ENCODE data around the gene CHN1.
A peak's percentile ranks its signal among the peaks of the same experiment; 100 is the strongest.

CHN1 gene

DNA sequence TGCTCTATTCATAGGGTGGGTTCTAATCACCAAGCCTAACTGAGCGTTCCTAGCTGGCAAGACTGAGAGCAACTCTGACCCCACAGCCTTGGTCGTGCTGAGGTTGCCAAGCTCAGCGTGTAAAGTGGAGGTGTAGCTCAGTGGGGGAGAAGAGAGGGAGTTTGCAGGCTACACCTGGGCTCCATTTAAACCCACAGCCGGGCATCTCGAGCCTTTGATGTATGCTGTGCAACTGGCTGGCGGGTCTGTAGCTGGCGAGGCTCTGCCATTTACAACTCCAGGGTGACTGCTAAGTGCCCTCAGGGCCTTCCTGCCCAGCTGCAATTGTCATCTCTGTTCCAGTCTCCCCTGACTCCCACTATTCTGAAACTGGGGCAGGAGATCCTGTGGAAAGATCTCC lies 220.9 kb downstream of the CHN1 start:
- H3K4me3 Mint-ChIP-seq = no peak overlapping the region
- peaks cover 23% of the 10 kb centered on the region for H3K4me1 Mint-ChIP-seq (ENCODE audit: low read depth)
- no peaks in the 10 kb centered on the region for H3K9me3 Mint-ChIP-seq (ENCODE audit: low read depth)
- no peaks in the 10 kb centered on the region for H3K27me3 Mint-ChIP-seq
- H3K27ac Mint-ChIP-seq = peak overlapping the region; percentile 13
- no peaks in the 10 kb centered on the region for H3K36me3 Mint-ChIP-seq

DNA sequence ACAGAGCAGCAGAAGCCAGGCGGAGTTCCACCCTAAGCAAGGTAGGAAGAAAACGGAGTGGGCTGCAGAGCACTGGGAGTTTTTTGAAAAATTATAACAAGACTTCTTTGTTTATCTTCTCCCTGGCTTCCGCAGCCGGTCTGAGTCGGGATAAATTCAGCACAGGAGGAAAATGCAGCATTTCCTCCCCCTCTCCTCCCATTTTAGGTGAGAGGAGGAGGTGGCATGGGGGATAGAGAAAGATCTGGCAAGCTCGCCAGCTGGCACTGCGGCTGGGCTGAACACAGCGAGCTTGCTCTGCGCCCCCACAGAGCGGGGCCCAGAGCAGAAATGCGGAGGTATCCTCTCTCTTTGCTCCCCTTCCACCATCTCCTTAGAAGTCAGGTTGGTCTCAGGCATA lies 223.2 kb downstream of the CHN1 start:
- Mint-ChIP-seq H3K27me3 (no peaks in the 10 kb centered on the region), H3K36me3 (no peaks in the 10 kb centered on the region), H3K4me1 (ENCODE audit: low read depth) (peaks cover 37% of the 10 kb centered on the region), H3K9me3 (ENCODE audit: low read depth) (no peaks in the 10 kb centered on the region), H3K4me3 (no peak overlapping the region), H3K27ac (no peak overlapping the region)

DNA sequence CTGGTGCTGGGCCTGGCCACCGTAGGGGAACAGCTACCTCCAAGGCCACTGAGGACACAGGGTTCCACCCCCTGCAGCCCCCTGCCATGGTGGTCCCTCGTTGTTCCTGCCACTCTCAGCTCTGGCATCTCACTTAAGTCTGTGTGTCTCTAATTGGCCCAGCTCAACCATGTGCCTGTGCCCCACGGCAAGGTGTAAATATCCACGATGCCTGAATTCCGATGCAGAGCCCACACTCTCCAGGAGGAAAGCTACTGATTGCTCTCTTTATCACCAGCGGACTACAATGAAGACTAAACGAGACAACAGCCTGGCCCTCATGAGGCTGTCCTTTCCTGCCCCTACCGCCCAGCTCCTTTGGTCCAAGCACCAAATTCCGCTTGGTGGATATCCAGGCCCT lies 223.9 kb downstream of the CHN1 start:
- Mint-ChIP-seq H3K27me3 (no peaks in the 10 kb centered on the region), H3K27ac (no peak overlapping the region), H3K9me3 (ENCODE audit: low read depth) (no peaks in the 10 kb centered on the region), H3K4me1 (ENCODE audit: low read depth) (peaks cover 41% of the 10 kb centered on the region), H3K36me3 (no peaks in the 10 kb centered on the region), H3K4me3 (no peak overlapping the region)

DNA sequence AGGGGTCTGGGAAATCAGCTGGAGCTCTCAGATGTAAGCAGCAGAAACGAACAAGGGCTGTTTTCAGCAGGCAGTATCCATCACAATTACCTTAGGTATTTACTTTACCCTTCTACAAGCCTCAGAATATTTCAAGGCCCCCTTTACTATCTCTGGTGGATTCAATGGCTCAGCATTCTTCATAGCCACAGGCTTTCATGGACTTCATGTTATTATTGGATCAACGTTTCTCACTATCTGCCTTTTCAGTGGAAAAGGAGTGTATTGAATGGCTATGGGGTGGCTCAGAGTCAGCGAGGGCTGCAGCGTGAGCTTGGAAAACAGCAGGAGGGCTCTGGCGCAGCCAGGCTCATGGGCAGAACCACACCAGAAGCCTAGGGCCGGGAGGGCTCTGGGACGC lies 224.3 kb downstream of the CHN1 start:
- no peak overlapping the region for H3K4me3 Mint-ChIP-seq
- no peak overlapping the region for H3K27ac Mint-ChIP-seq
- H3K4me1 Mint-ChIP-seq (ENCODE audit: low read depth) = peaks cover 45% of the 10 kb centered on the region
- H3K9me3 Mint-ChIP-seq (ENCODE audit: low read depth) = no peaks in the 10 kb centered on the region
- no peaks in the 10 kb centered on the region for H3K36me3 Mint-ChIP-seq
- H3K27me3 Mint-ChIP-seq = no peaks in the 10 kb centered on the region

DNA sequence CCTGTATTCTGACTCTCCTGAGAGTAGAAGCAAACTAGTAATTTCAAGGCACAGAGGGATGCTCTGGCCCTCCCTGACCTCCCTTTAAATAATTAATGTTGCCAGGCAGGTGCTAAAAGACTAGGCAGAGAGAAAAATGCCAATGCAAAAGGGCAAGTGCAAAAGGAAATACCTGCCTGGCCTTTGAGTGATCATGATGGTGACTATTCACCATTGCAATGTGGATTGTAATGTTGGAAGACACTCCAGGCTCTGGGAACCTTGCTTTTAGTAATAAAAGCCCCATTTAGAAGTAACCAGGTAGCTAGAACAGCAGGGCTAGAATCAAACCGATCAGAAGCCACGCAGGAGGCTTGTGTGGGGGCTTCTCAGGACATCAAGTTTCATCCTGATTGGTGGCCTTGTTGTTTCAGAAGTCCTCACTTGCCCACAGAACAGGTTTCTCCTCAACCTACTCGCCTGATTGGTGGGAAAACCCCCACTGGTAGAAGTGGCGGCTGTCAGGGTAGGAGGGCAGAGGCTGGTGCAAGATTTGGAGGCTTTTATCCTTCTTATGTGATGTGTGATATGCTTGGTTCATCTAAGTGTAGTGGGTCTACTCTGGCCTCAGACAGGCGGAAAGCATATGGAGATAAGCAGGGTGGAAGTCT lies 224.9 kb downstream of the CHN1 start:
- Mint-ChIP-seq H3K4me1 (ENCODE audit: low read depth) (peaks cover 51% of the 10 kb centered on the region), H3K4me3 (no peak overlapping the region)

DNA sequence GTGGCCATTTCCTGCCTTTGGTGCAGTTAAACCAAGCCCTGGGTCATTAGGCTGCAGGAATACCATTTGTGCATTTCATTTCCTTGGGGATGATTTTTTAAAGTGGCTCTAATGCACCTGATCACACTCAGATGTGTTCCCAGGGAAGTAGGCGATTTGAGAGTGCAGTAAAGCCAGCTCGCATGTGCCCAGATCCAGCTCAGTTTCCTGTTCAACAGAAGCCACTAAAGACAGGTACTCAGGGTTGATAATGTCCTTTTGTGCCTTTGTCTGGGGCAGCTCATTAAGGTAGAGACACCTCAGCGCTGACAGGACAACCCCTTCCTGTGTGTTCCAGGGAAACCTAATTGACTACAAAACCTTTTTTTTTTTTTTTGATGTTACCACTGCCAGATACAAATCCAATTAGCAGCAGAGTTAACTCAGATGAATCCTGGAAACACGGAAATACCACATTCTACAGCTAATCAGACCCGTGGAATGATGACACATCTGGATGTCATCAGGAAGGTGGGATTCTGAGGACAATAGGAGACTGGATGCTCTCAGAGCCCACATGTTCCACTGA lies 225.7 kb downstream of the CHN1 start:
- Mint-ChIP-seq H3K36me3 (no peaks in the 10 kb centered on the region), H3K27me3 (no peaks in the 10 kb centered on the region), H3K9me3 (ENCODE audit: low read depth) (no peaks in the 10 kb centered on the region), H3K4me3 (peak overlapping the region; percentile 33), H3K27ac (peak overlapping the region; percentile 92), H3K4me1 (ENCODE audit: low read depth) (peaks cover 51% of the 10 kb centered on the region)

More for the DNA sequence above, 224.9 kb downstream of the CHN1 start:
- peak overlapping the region; percentile 18 for H3K27ac Mint-ChIP-seq
- H3K9me3 Mint-ChIP-seq (ENCODE audit: low read depth) = no peaks in the 10 kb centered on the region
- H3K27me3 Mint-ChIP-seq = no peaks in the 10 kb centered on the region
- H3K36me3 Mint-ChIP-seq = no peaks in the 10 kb centered on the region

DNA sequence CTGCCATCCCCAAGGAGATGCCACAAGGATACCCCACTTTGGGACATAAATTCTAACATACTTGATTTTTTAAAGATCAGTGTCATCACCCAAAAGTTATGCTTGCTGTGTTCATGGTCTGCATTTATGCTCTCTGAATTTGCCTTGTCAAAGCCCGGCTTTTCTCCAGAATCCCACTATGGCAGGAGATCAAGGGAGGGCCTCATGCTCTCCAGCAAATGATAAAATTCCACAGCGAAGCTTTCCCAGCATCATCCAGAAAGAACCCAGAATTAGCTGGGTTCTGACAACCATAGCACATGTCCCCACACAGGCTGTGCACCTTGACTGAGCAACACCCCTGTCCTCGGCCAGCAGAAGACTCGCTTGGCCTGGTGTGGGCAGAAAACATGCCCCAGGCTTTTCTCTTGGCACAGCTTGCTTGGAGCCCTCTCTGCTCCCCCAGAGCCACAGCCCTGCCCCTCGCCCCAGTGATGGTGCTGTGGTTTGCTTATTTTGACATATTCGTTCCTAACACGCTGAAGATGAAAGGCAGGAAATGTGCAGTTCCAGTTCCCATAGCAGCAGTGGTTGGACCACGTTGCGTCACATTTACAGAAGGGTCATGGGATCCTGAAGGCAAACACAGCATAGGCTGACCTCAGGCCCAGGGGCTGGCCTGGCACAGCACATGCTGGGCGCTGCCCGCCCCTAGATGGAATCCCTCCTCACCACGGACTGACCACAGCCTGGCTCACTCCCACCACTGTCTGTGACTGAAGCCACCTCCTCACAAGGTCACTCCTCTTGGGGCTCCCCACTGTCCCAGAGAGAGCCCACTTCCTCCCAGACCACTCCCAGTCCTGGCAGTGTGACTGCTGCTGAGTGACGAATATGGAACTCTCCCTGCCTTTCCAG lies 226.8 kb downstream of the CHN1 start:
- no peaks in the 10 kb centered on the region for H3K36me3 Mint-ChIP-seq
- peak overlapping the region; percentile 33 for H3K4me3 Mint-ChIP-seq
- H3K27ac Mint-ChIP-seq = peak overlapping the region; percentile 92
- no peaks in the 10 kb centered on the region for H3K27me3 Mint-ChIP-seq
- H3K9me3 Mint-ChIP-seq (ENCODE audit: low read depth) = no peaks in the 10 kb centered on the region
- peaks cover 51% of the 10 kb centered on the region for H3K4me1 Mint-ChIP-seq (ENCODE audit: low read depth)

DNA sequence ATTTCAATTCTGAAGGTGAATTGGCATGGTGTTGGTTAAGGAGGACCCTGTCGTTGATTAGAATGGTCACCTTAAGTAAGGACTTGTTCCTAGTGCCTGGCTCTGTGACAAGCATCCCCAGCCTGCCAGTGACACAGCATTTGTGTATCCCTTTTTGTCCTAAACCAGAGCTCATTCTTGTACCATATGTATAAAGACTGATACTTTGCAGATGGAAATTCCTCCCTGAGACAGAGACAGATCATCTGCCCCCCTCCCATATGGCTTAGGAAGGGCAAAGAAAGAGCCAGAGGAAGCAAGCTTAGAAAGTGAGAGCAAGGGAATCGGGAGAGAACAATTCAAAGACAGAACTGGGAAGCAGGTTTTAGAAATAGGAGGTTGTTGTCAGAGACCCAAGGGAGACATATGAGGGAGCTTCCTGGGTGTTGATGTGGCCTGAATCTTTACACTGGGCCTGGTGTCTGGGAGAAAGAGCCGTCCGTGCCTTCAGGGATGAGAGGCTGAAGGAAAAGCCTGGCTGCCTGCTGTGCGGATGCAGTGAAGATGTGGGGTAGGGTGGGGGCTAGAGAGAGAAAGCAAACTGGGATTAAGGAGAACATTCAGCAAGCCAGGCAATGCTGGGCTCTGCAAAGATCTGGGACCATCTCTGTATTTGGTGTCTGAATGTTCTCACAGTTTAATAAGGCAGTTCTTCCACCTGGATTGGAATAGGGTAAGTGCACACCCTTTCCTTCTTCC lies 227.7 kb downstream of the CHN1 start:
- H3K4me3 Mint-ChIP-seq = peak overlapping the region; percentile 33

DNA sequence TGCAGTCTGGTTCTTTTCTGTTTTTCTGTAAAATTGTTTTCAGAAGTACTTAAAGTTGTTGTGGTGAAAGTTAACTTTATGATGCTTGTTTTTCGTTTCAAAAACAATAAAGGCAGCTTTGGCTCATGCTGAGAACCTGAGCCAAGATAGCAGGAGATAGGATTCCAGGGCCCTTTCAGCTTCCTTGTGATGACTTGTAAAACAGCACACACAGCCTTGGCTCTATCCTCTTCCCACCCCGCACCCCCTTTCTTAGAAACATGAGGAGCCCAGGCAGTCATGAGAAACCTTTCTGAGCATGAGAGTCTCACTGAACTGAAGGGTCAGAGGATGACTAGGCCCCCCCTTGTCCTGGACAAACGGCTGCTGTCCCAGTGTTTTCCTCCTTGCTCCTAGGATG lies 228.5 kb downstream of the CHN1 start:
- H3K4me3 Mint-ChIP-seq = no peak overlapping the region
- H3K36me3 Mint-ChIP-seq = no peaks in the 10 kb centered on the region
- H3K9me3 Mint-ChIP-seq (ENCODE audit: low read depth) = no peaks in the 10 kb centered on the region
- H3K27ac Mint-ChIP-seq = no peak overlapping the region
- H3K27me3 Mint-ChIP-seq = no peaks in the 10 kb centered on the region
- H3K4me1 Mint-ChIP-seq (ENCODE audit: low read depth) = peaks cover 57% of the 10 kb centered on the region

More for the DNA sequence above, 227.7 kb downstream of the CHN1 start:
- Mint-ChIP-seq H3K27me3 (no peaks in the 10 kb centered on the region), H3K4me1 (ENCODE audit: low read depth) (peaks cover 54% of the 10 kb centered on the region), H3K9me3 (ENCODE audit: low read depth) (no peaks in the 10 kb centered on the region), H3K27ac (peak overlapping the region; percentile 55), H3K36me3 (no peaks in the 10 kb centered on the region)

DNA sequence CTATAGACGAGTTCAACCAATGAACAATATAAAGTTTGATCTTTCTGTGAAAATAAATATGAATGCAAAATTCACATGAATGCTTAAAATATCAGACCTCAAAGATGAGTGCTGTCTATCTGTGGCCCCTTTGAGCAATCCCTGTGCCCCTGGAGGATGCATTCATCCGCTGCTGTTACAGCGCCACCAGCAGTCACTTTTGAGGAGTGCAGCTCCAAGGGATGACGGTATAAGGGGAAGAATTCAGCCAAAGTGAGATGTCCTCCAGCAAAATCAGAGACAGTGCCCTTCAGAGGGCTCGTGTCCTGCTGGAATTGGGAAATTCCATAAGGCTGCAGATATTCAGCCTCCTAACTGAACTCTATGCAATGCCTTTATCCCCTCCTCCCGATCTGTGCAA lies 229.0 kb downstream of the CHN1 start:
- Mint-ChIP-seq H3K27me3 (no peaks in the 10 kb centered on the region), H3K4me1 (ENCODE audit: low read depth) (peaks cover 57% of the 10 kb centered on the region), H3K27ac (no peak overlapping the region), H3K36me3 (no peaks in the 10 kb centered on the region), H3K4me3 (no peak overlapping the region), H3K9me3 (ENCODE audit: low read depth) (no peaks in the 10 kb centered on the region)

DNA sequence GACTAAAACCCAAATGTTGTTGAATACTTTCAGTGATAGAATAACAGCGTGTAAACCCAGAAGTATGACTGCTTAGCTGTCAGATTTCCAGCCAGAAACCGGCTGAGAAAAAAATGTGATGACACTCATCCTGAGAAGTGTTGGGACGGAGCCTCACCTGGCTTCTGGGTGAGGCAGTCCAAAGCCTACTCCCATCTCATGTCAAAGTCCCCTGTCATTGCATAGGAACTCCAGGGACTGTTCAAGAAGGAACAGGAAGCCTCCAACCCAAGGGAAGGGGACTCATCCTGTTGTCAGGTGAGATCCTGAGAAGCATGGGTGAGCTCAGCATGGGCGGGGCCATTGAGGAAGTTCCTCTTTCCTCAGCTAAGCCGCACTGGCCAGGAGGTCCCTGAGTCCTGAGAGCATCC lies 229.6 kb downstream of the CHN1 start:
- H3K27ac Mint-ChIP-seq = no peak overlapping the region
- H3K36me3 Mint-ChIP-seq = no peaks in the 10 kb centered on the region
- H3K4me3 Mint-ChIP-seq = no peak overlapping the region
- H3K4me1 Mint-ChIP-seq (ENCODE audit: low read depth) = peaks cover 54% of the 10 kb centered on the region
- H3K9me3 Mint-ChIP-seq (ENCODE audit: low read depth) = no peaks in the 10 kb centered on the region
- H3K27me3 Mint-ChIP-seq = no peaks in the 10 kb centered on the region

DNA sequence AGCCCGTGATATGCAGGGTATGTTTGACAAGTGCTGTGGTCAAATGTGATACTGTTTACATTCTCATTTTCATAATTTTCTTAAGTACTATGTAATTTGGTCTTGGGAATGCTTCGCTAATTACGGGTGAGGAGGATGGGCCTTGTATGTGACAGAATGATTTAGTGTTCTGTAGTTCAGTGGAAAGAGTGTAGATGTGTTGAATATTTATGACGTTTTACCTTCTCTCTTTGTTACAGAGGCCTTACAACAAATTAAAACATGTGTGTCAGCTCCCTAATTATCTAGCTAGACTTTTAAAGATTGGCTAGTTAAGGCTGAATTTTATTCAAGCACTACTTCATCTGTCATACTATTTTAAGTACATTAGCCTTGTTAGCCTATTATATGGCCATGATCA lies 230.3 kb downstream of the CHN1 start:
- no peak overlapping the region for H3K27ac Mint-ChIP-seq
- no peaks in the 10 kb centered on the region for H3K9me3 Mint-ChIP-seq (ENCODE audit: low read depth)
- no peaks in the 10 kb centered on the region for H3K36me3 Mint-ChIP-seq
- H3K27me3 Mint-ChIP-seq = no peaks in the 10 kb centered on the region
- no peak overlapping the region for H3K4me3 Mint-ChIP-seq
- peaks cover 47% of the 10 kb centered on the region for H3K4me1 Mint-ChIP-seq (ENCODE audit: low read depth)

DNA sequence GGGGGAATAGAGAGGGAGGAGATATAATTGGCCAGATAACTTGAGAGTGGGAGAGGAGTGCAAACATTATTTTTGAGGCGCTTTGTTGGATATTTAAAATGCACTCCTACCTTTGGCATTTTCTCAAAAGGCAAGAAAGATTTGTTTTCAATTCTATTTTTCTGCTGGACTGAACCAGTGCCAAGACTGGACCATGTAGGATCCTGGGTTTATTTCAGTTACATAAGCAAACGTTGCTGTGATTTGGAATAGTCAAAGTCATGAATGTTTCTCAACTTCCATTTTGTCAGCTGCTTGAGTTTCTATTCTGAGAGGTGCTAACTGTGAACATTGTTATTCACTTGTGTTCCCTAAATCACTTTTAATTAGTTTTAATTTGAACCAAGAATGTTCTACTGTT lies 232.0 kb downstream of the CHN1 start:
- Mint-ChIP-seq H3K27ac (no peak overlapping the region), H3K9me3 (ENCODE audit: low read depth) (no peaks in the 10 kb centered on the region), H3K36me3 (no peaks in the 10 kb centered on the region), H3K4me1 (ENCODE audit: low read depth) (peaks cover 32% of the 10 kb centered on the region), H3K27me3 (no peaks in the 10 kb centered on the region), H3K4me3 (no peak overlapping the region)

DNA sequence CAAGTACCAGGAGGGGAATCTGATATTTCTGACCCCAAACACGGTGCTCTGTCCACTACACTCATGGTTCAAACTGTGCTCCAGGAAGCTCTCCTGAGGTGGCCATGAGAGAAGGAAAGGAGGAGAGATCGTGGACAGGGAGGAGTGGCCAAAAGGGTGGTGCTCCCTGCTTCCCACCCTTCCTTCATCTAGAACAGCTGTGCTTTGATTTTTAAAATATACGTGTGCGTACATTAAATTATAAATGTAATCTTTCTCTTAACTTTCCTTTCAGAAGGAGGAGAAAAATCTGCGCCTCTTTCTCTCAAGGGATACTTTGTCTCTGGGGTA lies 232.7 kb downstream of the CHN1 start:
- H3K4me1 Mint-ChIP-seq (ENCODE audit: low read depth) = peaks cover 24% of the 10 kb centered on the region

More for the DNA sequence above, 232.7 kb downstream of the CHN1 start:
- Mint-ChIP-seq H3K4me3 (no peak overlapping the region), H3K9me3 (ENCODE audit: low read depth) (no peaks in the 10 kb centered on the region), H3K36me3 (no peaks in the 10 kb centered on the region), H3K27ac (no peak overlapping the region), H3K27me3 (no peaks in the 10 kb centered on the region)
